ENCODE data around the gene PLEKHG4B.

Gene PLEKHG4B

GRCh38 chr5:160173-160510, 68.2 kb downstream of the PLEKHG4B start:
- Histone ChIP-seq H3F3A (ENCODE audit: insufficient read depth, low read length) (no peaks in the 10 kb centered on the region), H3K9ac (ENCODE audit: low read length) (no peak overlapping the region), H2AFZ (ENCODE audit: low read length) (no peak overlapping the region), H3K4me3 (ENCODE audit: low read length) (no peak overlapping the region), H3K79me2 (ENCODE audit: low read length) (no peaks in the 10 kb centered on the region), H3K4me2 (ENCODE audit: low read depth, low read length) (no peak overlapping the region), H3K27me3 (replicated peaks; ENCODE audit: insufficient read depth, low read length) (peaks cover 42% of the 10 kb centered on the region), H4K20me1 (ENCODE audit: insufficient read depth, low read length) (no peaks in the 10 kb centered on the region), H3K9me3 (replicated peaks; ENCODE audit: insufficient read depth, low read length) (no peaks in the 10 kb centered on the region), H3K27ac (ENCODE audit: low read length) (no peak overlapping the region), H3K9me2 (replicated peaks; ENCODE audit: insufficient read depth, low read length) (no peaks in the 10 kb centered on the region), H3K36me3 (replicated peaks; ENCODE audit: insufficient read depth, low read length) (no peaks in the 10 kb centered on the region), H3K4me1 (ENCODE audit: low read length) (no peaks in the 10 kb centered on the region)
- no peak for DNase-seq
- TF ChIP-seq EZH2phosphoT487 (IDR thresholded peaks at IDR 0.05; ENCODE audit: low read length) (no peak), EZH2 (optimal IDR thresholded peaks at IDR 0.05; ENCODE audit: low read depth, low read length) (no peak), CTCF (IDR thresholded peaks at IDR 0.05; ENCODE audit: low read length) (no peak)

- peaks cover 41% of the 10 kb centered on the region for H3K27me3 ChIP-seq (replicated peaks; ENCODE audit: insufficient read depth, low read length)
- no peaks in the 10 kb centered on the region for H3K9me2 ChIP-seq (replicated peaks; ENCODE audit: insufficient read depth, low read length)
- H2AFZ ChIP-seq (ENCODE audit: low read length): no peak overlapping the region
- no peaks in the 10 kb centered on the region for H3K36me3 ChIP-seq (replicated peaks; ENCODE audit: insufficient read depth, low read length)
- H3K9ac ChIP-seq (ENCODE audit: low read length): no peak overlapping the region
- H3F3A ChIP-seq (ENCODE audit: insufficient read depth, low read length): no peaks in the 10 kb centered on the region
- TF ChIP-seq EZH2 (optimal IDR thresholded peaks at IDR 0.05; ENCODE audit: low read depth, low read length) (no peak), CTCF (IDR thresholded peaks at IDR 0.05; ENCODE audit: low read length) (no peak), EZH2phosphoT487 (IDR thresholded peaks at IDR 0.05; ENCODE audit: low read length) (no peak)
- no peaks in the 10 kb centered on the region for H3K9me3 ChIP-seq (replicated peaks; ENCODE audit: insufficient read depth, low read length)
- no peaks in the 10 kb centered on the region for H3K79me2 ChIP-seq (ENCODE audit: low read length)
- H3K27ac ChIP-seq (ENCODE audit: low read length): no peak overlapping the region
- no peaks in the 10 kb centered on the region for H4K20me1 ChIP-seq (ENCODE audit: insufficient read depth, low read length)
- no peak for DNase-seq
- H3K4me3 ChIP-seq (ENCODE audit: low read length): no peak overlapping the region
- no peak overlapping the region for H3K4me2 ChIP-seq (ENCODE audit: low read depth, low read length)
- no peaks in the 10 kb centered on the region for H3K4me1 ChIP-seq (ENCODE audit: low read length)
These were observed 69.2 kb downstream of the PLEKHG4B start for GRCh38 chr5:160921-161802.

GRCh38 chr5:161803-162110, 69.8 kb downstream of the PLEKHG4B start:
- Histone ChIP-seq H2AFZ (ENCODE audit: low read length) (no peak overlapping the region), H3K4me2 (ENCODE audit: low read depth, low read length) (no peak overlapping the region), H3K27me3 (replicated peaks; ENCODE audit: insufficient read depth, low read length) (peaks cover 35% of the 10 kb centered on the region), H3K36me3 (replicated peaks; ENCODE audit: insufficient read depth, low read length) (no peaks in the 10 kb centered on the region), H3K27ac (ENCODE audit: low read length) (no peak overlapping the region), H4K20me1 (ENCODE audit: insufficient read depth, low read length) (no peaks in the 10 kb centered on the region), H3K79me2 (ENCODE audit: low read length) (no peaks in the 10 kb centered on the region), H3K9me2 (replicated peaks; ENCODE audit: insufficient read depth, low read length) (no peaks in the 10 kb centered on the region), H3F3A (ENCODE audit: insufficient read depth, low read length) (no peaks in the 10 kb centered on the region), H3K9me3 (replicated peaks; ENCODE audit: insufficient read depth, low read length) (no peaks in the 10 kb centered on the region), H3K9ac (ENCODE audit: low read length) (no peak overlapping the region), H3K4me1 (ENCODE audit: low read length) (no peaks in the 10 kb centered on the region), H3K4me3 (ENCODE audit: low read length) (no peak overlapping the region)
- no peak for DNase-seq
- TF ChIP-seq EZH2phosphoT487 (IDR thresholded peaks at IDR 0.05; ENCODE audit: low read length) (no peak), EZH2 (optimal IDR thresholded peaks at IDR 0.05; ENCODE audit: low read depth, low read length) (no peak), CTCF (IDR thresholded peaks at IDR 0.05; ENCODE audit: low read length) (no peak)

Measured in MM.1S (cell line).